IPS-20b (cell line): ENCODE measurements around the gene LSM10.
A peak's percentile ranks its signal among the peaks of the same experiment; 100 is the strongest.

Experiments used
- H3K27ac ChIP-seq: one replicate; pipeline ENCODE4 v1.5.1; 2013; ENCODE audit warnings: low read length
- H3K27me3 ChIP-seq: 2 replicates; pipeline ENCODE4 v1.6.1; 2013; ENCODE audit warnings: mild to moderate bottlenecking, low read length, inconsistent platforms; ENCODE audit not compliant: insufficient read depth
- H3K36me3 ChIP-seq: 2 replicates; pipeline ENCODE4 v1.6.1; 2013; ENCODE audit warnings: low read depth, mild to moderate bottlenecking, inconsistent platforms, low read length, moderate library complexity; ENCODE audit not compliant: insufficient read depth
- H3K4me1 ChIP-seq: 2 replicates; pipeline ENCODE4 v1.6.1; 2013; ENCODE audit warnings: mild to moderate bottlenecking, control low read depth, inconsistent platforms, low read length, moderate library complexity; ENCODE audit not compliant: insufficient read depth
- H3K4me3 ChIP-seq: 2 replicates; pipeline ENCODE4 v1.5.1; 2013; ENCODE audit warnings: mild to moderate bottlenecking, low read length, inconsistent platforms
- H3K9ac ChIP-seq: 2 replicates; pipeline ENCODE4 v1.6.1; 2013; ENCODE audit warnings: low read depth, mild to moderate bottlenecking, inconsistent platforms, low read length, moderate library complexity
- H3K9me3 ChIP-seq: 2 replicates; pipeline ENCODE4 v1.6.1; 2013; ENCODE audit warnings: mild to moderate bottlenecking, low read depth, low read length, inconsistent platforms; ENCODE audit not compliant: insufficient read depth

The LSM10 gene

DNA sequence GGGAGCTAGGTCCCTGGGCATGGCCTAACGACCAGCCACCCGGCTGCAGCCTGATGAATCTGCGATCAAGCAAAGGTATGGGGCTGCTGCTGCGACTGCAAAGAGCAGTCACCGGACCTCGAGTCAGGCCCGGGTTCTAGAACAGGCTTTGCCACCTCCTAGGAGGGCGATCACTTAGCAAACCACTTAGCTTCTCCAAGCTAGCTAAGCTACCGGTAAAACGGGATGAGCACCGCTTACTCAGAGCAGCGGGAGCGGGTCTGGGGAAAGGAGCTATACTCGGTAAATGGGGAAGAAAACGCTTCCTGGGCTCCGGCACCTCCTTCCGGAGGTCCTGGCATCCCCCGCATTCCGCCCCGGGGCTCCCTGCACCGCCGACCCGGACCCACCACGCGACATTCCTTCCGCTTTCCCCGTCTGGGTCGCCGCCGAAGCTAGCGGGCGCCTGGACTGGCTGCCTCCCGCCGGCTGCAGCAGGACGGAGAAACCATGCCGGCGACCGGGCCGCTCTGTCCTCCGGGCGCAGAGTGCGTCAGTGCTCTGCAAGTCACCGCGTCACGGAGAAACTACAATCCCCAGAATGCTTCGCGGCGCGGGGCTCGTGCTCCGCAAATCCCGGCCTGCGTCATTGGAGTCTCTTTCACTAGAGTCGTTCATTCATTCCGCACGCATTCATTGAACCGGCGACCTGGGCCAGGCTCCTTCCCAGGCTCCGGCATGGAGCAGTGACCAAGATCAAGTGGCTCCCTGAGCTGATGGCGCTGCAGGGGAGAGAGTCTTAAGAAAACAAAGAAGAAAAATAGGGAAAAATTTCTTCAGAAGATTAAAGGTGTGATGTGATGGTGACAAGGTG, at the start of gene LSM10:
Gene LSM10 (minus strand): TSS at position 531 of the 853 bp plus-strand sequence. CDS start 3,779 bp downstream, outside the sequence.
- Histone ChIP-seq H3K9ac (peak within 1 kb of the TSS; percentile 92), H3K36me3 (peaks cover 17% of the 10 kb centered on the region), H3K9me3 (no peaks in the 10 kb centered on the region), H3K4me3 (peak within 1 kb of the TSS; percentile 94), H3K4me1 (peaks cover 9% of the 10 kb centered on the region; the same call in 1 of the 2 replicates), H3K27me3 (no peaks in the 10 kb centered on the region), H3K27ac (peak within 1 kb of the TSS; percentile 23)

DNA sequence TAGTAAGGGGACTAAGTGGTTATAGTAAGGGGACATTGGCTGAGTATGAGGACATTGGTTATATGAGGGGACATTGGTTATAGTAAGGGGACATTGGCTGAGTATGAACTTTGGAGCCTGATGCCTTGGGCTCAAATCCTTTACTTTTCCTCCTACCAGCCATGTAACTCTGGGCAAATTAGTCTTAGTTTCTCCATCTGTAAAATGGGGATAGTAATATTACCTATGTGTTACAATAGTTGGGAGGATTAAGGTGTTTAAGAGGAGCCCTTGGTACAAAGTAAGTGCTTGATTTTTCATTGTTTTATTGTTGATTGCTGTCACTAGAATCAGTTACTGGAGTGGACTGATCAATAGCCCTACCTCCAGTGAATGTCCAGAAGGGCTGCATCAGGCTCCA, 49.7 kb upstream of the LSM10 start:
- Histone ChIP-seq H3K27me3 (no peaks in the 10 kb centered on the region), H3K27ac (no peak overlapping the region), H3K9me3 (no peaks in the 10 kb centered on the region)

DNA sequence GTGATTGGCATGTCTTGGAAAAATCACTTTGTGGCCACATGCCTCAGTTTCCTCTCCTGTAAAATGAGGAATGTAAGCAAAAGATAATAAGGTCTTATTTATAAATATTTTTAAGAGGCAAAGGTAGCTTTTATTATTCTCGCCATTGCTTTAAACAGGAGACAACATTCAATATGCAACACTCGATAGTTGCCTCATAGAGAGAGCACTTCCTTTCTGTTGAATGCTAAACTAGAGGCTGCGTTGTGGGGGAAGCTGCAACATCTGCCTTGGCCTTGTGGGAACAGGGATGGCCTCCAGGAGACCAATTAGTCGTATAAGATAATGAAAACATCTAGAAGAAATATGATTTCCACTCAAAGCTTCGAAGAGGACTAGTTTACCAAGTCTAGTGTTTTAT, 49.0 kb upstream of the LSM10 start:
- no peak overlapping the region for H3K9ac ChIP-seq
- no peaks in the 10 kb centered on the region for H3K27me3 ChIP-seq
- H3K27ac ChIP-seq: no peak overlapping the region

More for the DNA sequence above, 49.7 kb upstream of the LSM10 start:
- Histone ChIP-seq H3K4me3 (no peak overlapping the region), H3K9ac (no peak overlapping the region), H3K36me3 (no peaks in the 10 kb centered on the region), H3K4me1 (no peaks in the 10 kb centered on the region)

DNA sequence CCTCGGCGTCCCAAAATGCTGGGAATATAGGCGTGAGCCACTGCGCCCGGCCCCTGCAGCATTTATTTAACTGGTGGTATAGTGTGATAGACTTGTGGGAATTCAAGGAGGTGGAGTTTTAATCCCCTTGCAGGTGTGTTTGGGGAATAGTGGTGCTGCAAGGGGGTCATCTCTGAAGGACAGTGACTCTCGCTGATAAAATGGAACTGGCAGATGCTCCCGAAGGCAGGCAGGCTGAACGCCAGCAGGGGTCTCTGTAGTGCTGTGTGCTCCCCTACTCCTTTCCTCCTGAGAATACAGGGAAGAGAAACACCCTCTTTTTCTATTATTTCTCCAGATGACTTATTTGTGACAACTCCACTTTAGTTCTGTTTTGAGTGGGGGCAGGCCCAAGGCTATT, 48.6 kb upstream of the LSM10 start:
- H3K27ac ChIP-seq: no peak overlapping the region
- H3K9ac ChIP-seq: no peak overlapping the region
- H3K4me1 ChIP-seq: no peaks in the 10 kb centered on the region
- no peaks in the 10 kb centered on the region for H3K9me3 ChIP-seq
- no peaks in the 10 kb centered on the region for H3K36me3 ChIP-seq
- H3K4me3 ChIP-seq: no peak overlapping the region
- H3K27me3 ChIP-seq: no peaks in the 10 kb centered on the region

More for the DNA sequence above, 49.0 kb upstream of the LSM10 start:
- Histone ChIP-seq H3K36me3 (no peaks in the 10 kb centered on the region), H3K9me3 (no peaks in the 10 kb centered on the region), H3K4me3 (no peak overlapping the region), H3K4me1 (no peaks in the 10 kb centered on the region)

DNA sequence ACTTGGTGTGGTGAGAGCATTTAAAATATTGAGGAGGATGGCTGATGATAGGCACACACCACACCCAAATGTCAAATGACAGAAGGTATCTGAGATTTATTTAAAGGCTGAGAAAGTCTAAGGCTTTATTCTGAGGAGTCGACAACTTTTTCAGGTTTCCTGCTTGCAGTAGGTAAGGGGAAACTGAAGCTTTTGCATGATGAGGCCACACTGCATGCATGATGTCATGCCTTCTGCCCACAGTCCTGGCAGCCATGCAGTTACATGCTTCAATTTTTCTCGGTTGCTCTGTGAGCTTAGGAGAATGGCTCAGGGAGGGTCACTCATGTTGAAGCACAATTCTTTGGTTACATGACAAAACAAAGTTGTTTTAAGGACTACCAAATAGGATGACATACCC, 45.6 kb upstream of the LSM10 start:
- Histone ChIP-seq H3K27me3 (no peaks in the 10 kb centered on the region), H3K9ac (no peak overlapping the region), H3K4me3 (no peak overlapping the region), H3K9me3 (no peaks in the 10 kb centered on the region), H3K36me3 (no peaks in the 10 kb centered on the region), H3K4me1 (peaks cover 3% of the 10 kb centered on the region; the same call in 1 of the 2 replicates), H3K27ac (no peak overlapping the region)

DNA sequence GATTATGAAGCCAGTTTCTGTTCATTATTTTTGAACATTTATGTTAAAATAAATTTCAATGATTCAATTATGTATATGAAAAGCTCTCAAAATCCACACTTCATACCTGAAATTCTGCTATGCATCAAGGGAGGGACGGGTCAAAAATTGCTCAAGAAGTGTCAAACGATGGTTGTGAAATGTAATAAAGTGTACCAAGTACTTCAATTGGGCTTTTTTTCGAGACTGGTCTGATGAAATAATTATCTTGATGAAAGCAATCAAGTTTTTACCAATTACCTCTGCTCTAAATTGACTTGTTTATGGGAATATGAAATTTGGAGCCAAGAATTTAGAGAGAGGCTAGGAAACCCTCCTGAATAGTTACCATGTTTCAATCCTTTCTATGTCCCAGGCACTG, 44.6 kb upstream of the LSM10 start:
- H3K9ac ChIP-seq: no peak overlapping the region

DNA sequence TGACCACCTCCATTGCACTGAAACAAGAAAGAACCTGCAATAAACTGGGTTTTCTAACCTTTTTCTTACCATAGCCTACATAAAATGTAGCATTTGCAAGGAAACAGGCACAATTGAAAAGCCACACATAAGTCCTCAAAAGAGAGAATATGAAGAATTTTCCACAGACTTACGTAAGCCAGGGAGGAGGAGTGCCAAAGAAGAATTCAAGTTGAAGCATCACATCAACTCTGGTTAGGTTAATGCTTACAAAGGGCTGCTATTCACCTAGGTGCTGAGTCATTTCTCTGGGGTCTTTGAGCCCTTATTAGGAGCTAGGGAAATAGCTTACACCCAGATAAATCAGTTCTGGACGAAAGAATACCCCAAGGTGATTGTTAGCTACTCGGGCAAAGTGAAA, 42.9 kb upstream of the LSM10 start:
- no peaks in the 10 kb centered on the region for H3K27me3 ChIP-seq
- H3K27ac ChIP-seq: no peak overlapping the region
- no peak overlapping the region for H3K9ac ChIP-seq

More for the DNA sequence above, 44.6 kb upstream of the LSM10 start:
- Histone ChIP-seq H3K36me3 (no peaks in the 10 kb centered on the region), H3K4me1 (peaks cover 3% of the 10 kb centered on the region; the same call in 1 of the 2 replicates), H3K4me3 (no peak overlapping the region), H3K9me3 (no peaks in the 10 kb centered on the region), H3K27me3 (no peaks in the 10 kb centered on the region), H3K27ac (no peak overlapping the region)

DNA sequence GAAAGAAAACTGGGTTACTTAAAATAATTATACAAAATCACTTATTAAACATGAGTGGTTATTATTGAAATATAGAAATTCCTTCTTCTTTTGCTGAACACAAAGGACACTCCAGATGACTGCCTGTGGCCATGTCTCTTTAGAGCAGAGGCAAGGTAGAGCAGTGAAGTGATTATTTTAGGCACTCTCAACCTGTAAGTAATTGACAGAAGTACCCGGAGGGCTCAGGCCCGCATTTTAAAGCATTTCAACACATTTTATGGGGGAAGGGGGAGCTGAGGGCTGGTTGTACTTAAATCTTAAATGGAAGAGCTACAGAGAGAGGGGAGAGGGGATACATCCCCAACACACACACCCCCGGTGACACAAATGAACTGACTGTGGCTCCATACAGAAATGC, 42.3 kb upstream of the LSM10 start:
- no peak overlapping the region for H3K4me3 ChIP-seq
- no peaks in the 10 kb centered on the region for H3K9me3 ChIP-seq
- H3K4me1 ChIP-seq: peaks cover 3% of the 10 kb centered on the region; the same call in 1 of the 2 replicates
- no peaks in the 10 kb centered on the region for H3K27me3 ChIP-seq
- H3K36me3 ChIP-seq: no peaks in the 10 kb centered on the region
- H3K27ac ChIP-seq: no peak overlapping the region
- H3K9ac ChIP-seq: no peak overlapping the region

More for the DNA sequence above, 42.9 kb upstream of the LSM10 start:
- Histone ChIP-seq H3K9me3 (no peaks in the 10 kb centered on the region), H3K36me3 (no peaks in the 10 kb centered on the region), H3K4me1 (peaks cover 3% of the 10 kb centered on the region; the same call in 1 of the 2 replicates), H3K4me3 (no peak overlapping the region)

DNA sequence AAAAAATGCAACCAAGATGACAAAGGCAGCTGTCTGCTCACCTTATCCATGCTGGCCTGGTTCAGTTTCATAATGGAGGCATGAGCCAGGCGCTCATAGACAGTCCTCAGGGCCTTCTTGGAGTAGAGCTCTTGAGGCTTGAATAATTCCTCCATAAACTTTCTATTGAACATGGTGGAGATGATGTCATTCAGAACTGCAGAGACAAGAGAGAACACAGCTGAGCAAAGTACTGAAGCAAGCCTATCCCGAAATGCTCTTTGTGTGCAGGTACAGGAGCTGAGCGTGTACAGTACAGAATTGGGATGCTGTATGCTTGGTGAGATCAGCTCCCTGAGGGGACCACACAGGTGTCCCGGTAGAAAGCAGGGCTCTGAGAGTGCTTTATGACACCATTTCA, 41.0 kb upstream of the LSM10 start:
- H3K27me3 ChIP-seq: no peaks in the 10 kb centered on the region
- H3K9ac ChIP-seq: no peak overlapping the region
- H3K4me1 ChIP-seq: peaks cover 3% of the 10 kb centered on the region; the same call in 1 of the 2 replicates
- H3K27ac ChIP-seq: no peak overlapping the region
- H3K36me3 ChIP-seq: no peaks in the 10 kb centered on the region
- no peaks in the 10 kb centered on the region for H3K9me3 ChIP-seq
- H3K4me3 ChIP-seq: no peak overlapping the region

DNA sequence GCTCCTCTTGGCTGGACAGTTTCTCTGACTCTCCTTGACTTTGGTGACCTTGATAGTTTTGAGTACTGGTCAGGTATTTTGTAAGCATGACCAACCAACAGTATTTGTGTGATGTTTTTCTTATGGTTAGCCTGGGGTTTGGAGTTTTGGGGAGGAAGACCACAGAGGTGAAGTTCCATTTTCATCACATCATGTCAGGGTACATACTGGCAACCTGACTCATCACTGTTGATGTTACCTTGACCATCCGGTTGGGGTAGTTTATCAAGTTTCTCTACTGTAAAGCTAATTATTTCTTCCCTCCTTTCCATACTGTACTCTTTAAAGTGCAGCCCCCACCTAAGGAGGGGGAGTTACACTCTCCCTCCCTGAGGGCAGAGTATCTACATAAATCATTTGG, 39.1 kb upstream of the LSM10 start:
- no peaks in the 10 kb centered on the region for H3K36me3 ChIP-seq
- no peak overlapping the region for H3K9ac ChIP-seq
- no peak overlapping the region for H3K27ac ChIP-seq
- H3K4me1 ChIP-seq: peaks cover 3% of the 10 kb centered on the region; the same call in 1 of the 2 replicates
- H3K4me3 ChIP-seq: no peak overlapping the region
- no peaks in the 10 kb centered on the region for H3K9me3 ChIP-seq
- no peaks in the 10 kb centered on the region for H3K27me3 ChIP-seq

DNA sequence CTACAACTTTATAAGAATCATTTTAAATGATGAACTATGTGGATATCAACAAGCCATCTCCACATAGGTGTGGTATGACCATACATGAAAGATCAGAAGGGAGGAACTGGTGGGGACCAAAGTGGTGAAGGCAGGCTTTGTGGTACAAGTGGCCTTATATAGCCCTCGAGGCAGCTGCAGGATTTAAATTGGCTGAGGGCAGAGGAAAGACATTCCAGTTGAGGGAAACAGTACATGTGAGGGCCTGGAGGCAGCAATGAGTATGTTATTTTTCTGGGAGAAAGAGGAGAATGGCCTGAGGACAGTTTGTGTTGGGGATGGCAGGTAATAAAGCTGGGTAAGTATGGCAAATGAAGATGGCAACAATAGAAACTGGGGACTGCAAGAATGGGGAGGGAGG, 35.4 kb upstream of the LSM10 start:
- Histone ChIP-seq H3K9me3 (no peaks in the 10 kb centered on the region), H3K4me3 (no peak overlapping the region), H3K36me3 (no peaks in the 10 kb centered on the region), H3K4me1 (no peaks in the 10 kb centered on the region), H3K27me3 (no peaks in the 10 kb centered on the region), H3K27ac (no peak overlapping the region), H3K9ac (no peak overlapping the region)

DNA sequence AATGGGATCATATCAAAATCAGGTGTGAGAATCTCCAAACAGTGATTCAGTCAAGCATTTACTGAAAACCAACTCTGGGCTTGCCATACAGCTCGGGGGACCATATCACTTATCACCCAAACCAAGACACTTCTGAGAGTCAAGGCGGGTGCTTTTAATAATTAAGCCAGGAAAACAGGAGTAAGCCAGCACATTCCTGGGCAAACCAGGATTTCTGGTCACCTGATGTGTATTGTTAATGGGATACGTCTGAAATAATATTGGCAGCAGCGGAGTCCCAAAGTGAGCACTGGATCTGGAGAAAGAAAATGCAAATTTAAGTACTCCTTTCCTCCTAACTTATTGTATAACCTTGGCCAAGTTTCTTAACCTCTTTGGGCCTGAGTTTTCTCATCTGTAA, 34.9 kb upstream of the LSM10 start:
- Histone ChIP-seq H3K9ac (no peak overlapping the region), H3K36me3 (no peaks in the 10 kb centered on the region), H3K27me3 (no peaks in the 10 kb centered on the region), H3K4me3 (no peak overlapping the region), H3K4me1 (no peaks in the 10 kb centered on the region), H3K9me3 (no peaks in the 10 kb centered on the region), H3K27ac (no peak overlapping the region)
